Smooth muscle cell (in vitro differentiated cells): ENCODE measurements around the gene BICRA. TPM values are rescaled to one million over a fixed set of nuclear protein-coding genes. Genes with fewer than 3 reads are reported as not detected.

Experiments used
- DNase-seq: peaks from one replicate; lab custom pipeline; 2025; ENCODE audit not compliant: unreplicated experiment; lab: John Stamatoyannopoulos, UW
- H2AFZ ChIP-seq: fragments of 200-600 bp; sonication (generic); 2 replicates; pipeline ENCODE4 v1.6.0; 2016; ENCODE audit warnings: antibody characterized with exemption, low read depth, mild to moderate bottlenecking
- H3F3A ChIP-seq: fragments of 200-600 bp; sonication (generic); 2 replicates; pipeline ENCODE4 v1.6.0; 2017; ENCODE audit warnings: antibody characterized with exemption, low read depth
- H3K27ac ChIP-seq: fragments of 200-600 bp; sonication (generic); 2 replicates; pipeline ENCODE4 v1.5.1; 2016; ENCODE audit warnings: low read depth, mild to moderate bottlenecking
- H3K27me3 ChIP-seq: fragments of 200-600 bp; sonication (generic); 2 replicates; pipeline ENCODE4 v1.6.1; 2016; ENCODE audit warnings: low read depth, mild to moderate bottlenecking
- H3K36me3 ChIP-seq: fragments of 200-600 bp; sonication (generic); 2 replicates; pipeline ENCODE4 v1.5.1; 2016; ENCODE audit warnings: low read depth
- H3K4me1 ChIP-seq: fragments of 200-600 bp; sonication (generic); 2 replicates; pipeline ENCODE4 v1.5.1; 2016; ENCODE audit warnings: low read depth
- H3K4me2 ChIP-seq: fragments of 200-600 bp; sonication (generic); 2 replicates; pipeline ENCODE4 v1.6.0; 2016; ENCODE audit warnings: mild to moderate bottlenecking
- H3K4me3 ChIP-seq: fragments of 200-600 bp; sonication (generic); 2 replicates; pipeline ENCODE4 v1.5.1; 2016; ENCODE audit warnings: mild to moderate bottlenecking
- H3K79me2 ChIP-seq: fragments of 200-600 bp; sonication (generic); 2 replicates; pipeline ENCODE4 v1.6.0; 2016; ENCODE audit warnings: low read depth, mild to moderate bottlenecking
- H3K9ac ChIP-seq: fragments of 200-600 bp; sonication (generic); 2 replicates; pipeline ENCODE4 v1.6.0; 2016; ENCODE audit warnings: low read depth
- H3K9me3 ChIP-seq: fragments of 200-600 bp; sonication (generic); replicated peaks from 2 replicates; pipeline ENCODE4 v1.5.1; 2016; ENCODE audit warnings: low read depth
- H4K20me1 ChIP-seq: fragments of 200-600 bp; sonication (generic); 2 replicates; pipeline ENCODE4 v1.6.0; 2016; ENCODE audit warnings: low read depth
- WGBS: methylation state at CpG from one replicate; pipeline ENCODE4 v1.1.7; 2016; ENCODE audit warnings: low lambda C conversion rate; 5-methylcytosine and 5-hydroxymethylcytosine counted together
- polyA plus RNA-seq: library from polyadenylated mRNA; unstranded; fragments of >200 nt; fragmentation: Nextera tagmentation; extraction: Ambion mirVana; gene quantifications from 2 replicates; pipeline ENCODE4 v1.2.1, GENCODE V29; 2016
- total RNA-seq: library from RNA; depleted of rRNA; stranded (reverse); fragments of >200 nt; gene quantifications from 2 replicates; pipeline ENCODE4 v1.2.3, GENCODE V29; 2014
- TF ChIP-seq, protein P1 (sequence below): fragments of 200-600 bp; sonication (generic); IDR thresholded peaks from 2 replicates; pipeline ENCODE4 v1.5.1; 2017; ENCODE audit warnings: borderline replicate concordance, mild to moderate bottlenecking, antibody characterized with exemption; ENCODE audit not compliant: insufficient read depth, poor library complexity, severe bottlenecking

The BICRA gene
- total and polyA plus RNA-seq, 2 experiments from 2014 or later, result 3.6 to 10.0 TPM

DNA sequence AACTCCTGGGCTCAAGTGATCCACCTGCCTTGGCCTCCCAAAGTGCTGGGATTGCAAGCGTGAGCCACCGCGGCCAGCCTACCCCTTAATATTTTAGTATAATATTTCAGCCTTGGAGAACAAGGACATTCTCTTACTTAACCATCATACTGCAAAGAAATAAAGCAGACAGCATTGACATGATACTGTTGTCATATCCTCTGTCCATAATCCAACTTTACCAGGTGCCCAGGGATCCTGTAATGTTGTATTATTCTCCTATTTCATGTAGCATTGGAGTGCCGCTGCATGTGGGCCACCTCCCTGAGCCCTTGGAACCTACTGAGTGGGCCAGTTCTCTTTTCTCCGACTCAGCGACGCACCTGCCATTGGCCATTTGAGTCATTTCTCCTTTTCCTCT is 82.8 kb downstream of the BICRA start:
- peaks cover 2% of the 10 kb centered on the region for H3K79me2 ChIP-seq
- TF ChIP-seq, protein P1, sequence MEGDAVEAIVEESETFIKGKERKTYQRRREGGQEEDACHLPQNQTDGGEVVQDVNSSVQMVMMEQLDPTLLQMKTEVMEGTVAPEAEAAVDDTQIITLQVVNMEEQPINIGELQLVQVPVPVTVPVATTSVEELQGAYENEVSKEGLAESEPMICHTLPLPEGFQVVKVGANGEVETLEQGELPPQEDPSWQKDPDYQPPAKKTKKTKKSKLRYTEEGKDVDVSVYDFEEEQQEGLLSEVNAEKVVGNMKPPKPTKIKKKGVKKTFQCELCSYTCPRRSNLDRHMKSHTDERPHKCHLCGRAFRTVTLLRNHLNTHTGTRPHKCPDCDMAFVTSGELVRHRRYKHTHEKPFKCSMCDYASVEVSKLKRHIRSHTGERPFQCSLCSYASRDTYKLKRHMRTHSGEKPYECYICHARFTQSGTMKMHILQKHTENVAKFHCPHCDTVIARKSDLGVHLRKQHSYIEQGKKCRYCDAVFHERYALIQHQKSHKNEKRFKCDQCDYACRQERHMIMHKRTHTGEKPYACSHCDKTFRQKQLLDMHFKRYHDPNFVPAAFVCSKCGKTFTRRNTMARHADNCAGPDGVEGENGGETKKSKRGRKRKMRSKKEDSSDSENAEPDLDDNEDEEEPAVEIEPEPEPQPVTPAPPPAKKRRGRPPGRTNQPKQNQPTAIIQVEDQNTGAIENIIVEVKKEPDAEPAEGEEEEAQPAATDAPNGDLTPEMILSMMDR, result no peak
- H3K27me3 ChIP-seq, result no peaks in the 10 kb centered on the region
- peaks cover 55% of the 10 kb centered on the region for H4K20me1 ChIP-seq
- H3K27ac ChIP-seq, result no peak overlapping the region
- no peak overlapping the region for H2AFZ ChIP-seq
- no peak overlapping the region for H3K9ac ChIP-seq
- DNase-seq, result no peak
- H3K9me3 ChIP-seq, result no peaks in the 10 kb centered on the region
- H3F3A ChIP-seq, result no peaks in the 10 kb centered on the region
- no peak overlapping the region for H3K4me2 ChIP-seq
- WGBS, result 76% methylated on average over 7 of the region's 7 CpGs
- no peaks in the 10 kb centered on the region for H3K36me3 ChIP-seq
- no peaks in the 10 kb centered on the region for H3K4me1 ChIP-seq
- H3K4me3 ChIP-seq, result no peak overlapping the region

- H3K9ac ChIP-seq, result no peak overlapping the region
Measured at GRCh38 chr19:47693489-47693888, 84.6 kb downstream of the BICRA start.

GRCh38 chr19:47693903-47694302 is 85.0 kb downstream of the BICRA start:
- no peak overlapping the region for H3K9ac ChIP-seq

More at GRCh38 chr19:47693489-47693888, 84.6 kb downstream of the BICRA start:
- no peaks in the 10 kb centered on the region for H3F3A ChIP-seq
- no peak for DNase-seq
- no peak overlapping the region for H2AFZ ChIP-seq
- WGBS, result 93% methylated on average over 17 of the region's 17 CpGs
- H3K4me3 ChIP-seq, result no peak overlapping the region
- H3K4me2 ChIP-seq, result no peak overlapping the region
- peaks cover 42% of the 10 kb centered on the region for H4K20me1 ChIP-seq
- H3K79me2 ChIP-seq, result no peaks in the 10 kb centered on the region
- no peaks in the 10 kb centered on the region for H3K36me3 ChIP-seq
- no peaks in the 10 kb centered on the region for H3K9me3 ChIP-seq
- H3K4me1 ChIP-seq, result no peaks in the 10 kb centered on the region
- TF ChIP-seq, protein P1, result no peak
- H3K27ac ChIP-seq, result no peak overlapping the region
- H3K27me3 ChIP-seq, result no peaks in the 10 kb centered on the region

More at GRCh38 chr19:47693903-47694302, 85.0 kb downstream of the BICRA start:
- H3K36me3 ChIP-seq, result no peaks in the 10 kb centered on the region
- no peak for DNase-seq
- no peaks in the 10 kb centered on the region for H3K9me3 ChIP-seq
- no peaks in the 10 kb centered on the region for H3K4me1 ChIP-seq
- no peak overlapping the region for H3K4me2 ChIP-seq
- no peak overlapping the region for H2AFZ ChIP-seq
- no peaks in the 10 kb centered on the region for H3K79me2 ChIP-seq
- H3K27me3 ChIP-seq, result no peaks in the 10 kb centered on the region
- H3F3A ChIP-seq, result no peaks in the 10 kb centered on the region
- H3K27ac ChIP-seq, result no peak overlapping the region
- WGBS, result 100% methylated on average over 1 of the region's 14 CpGs
- TF ChIP-seq, protein P1, result no peak
- no peak overlapping the region for H3K4me3 ChIP-seq
- peaks cover 42% of the 10 kb centered on the region for H4K20me1 ChIP-seq
